SK-N-SH (cell line): ENCODE results near the gene TUBGCP5. TPM values are rescaled to one million over a fixed set of nuclear protein-coding genes. Genes with fewer than 3 reads are reported as not detected.
"Not testable (repeated sequence)": the region's sequence is repeated elsewhere in the genome, so short reads cannot be mapped to it uniquely, and the experiment has no call there.

Source experiments
- CTCF ChIA-PET: fragments of 300-600, 350-600 bp; formaldehyde crosslinking; extraction: SDS; loops from one replicate; lab custom pipeline; 2021; lab: Yijun Ruan, JAX
- POLR2A ChIA-PET: fragments of 350-600 bp; sonication (Branson Sonifier 250); formaldehyde crosslinking; extraction: SDS; loops from one replicate; lab custom pipeline; 2020; ENCODE audit warnings: antibody characterized with exemption, inconsistent platforms; lab: Yijun Ruan, JAX
- DNase-seq: peaks from one replicate; pipeline ENCODE4 v3.0.0; 2012
- H2AFZ ChIP-seq: fragments of 200-600 bp; sonication (generic); 2 replicates; pipeline ENCODE4 v1.8.1; 2016; ENCODE audit warnings: antibody characterized with exemption, mild to moderate bottlenecking, low read depth
- H3F3A ChIP-seq: fragments of 200-600 bp; sonication (generic); replicated peaks from 2 replicates; pipeline ENCODE3; 2016; ENCODE audit warnings: antibody characterized with exemption, mild to moderate bottlenecking; ENCODE audit not compliant: insufficient read depth
- H3K27ac ChIP-seq, 2 experiments: fragments of 200-500 bp in 1 of 2; fragments of 200-600 bp in 1 of 2; sonication (Bioruptor generic) in 1 of 2; sonication (generic), shearing (Covaris generic) in 1 of 2; 2 replicates each; pipeline versions ENCODE4 v1.5.1 to v1.6.1; 2014 to 2016; ENCODE audit warnings: low read depth in 2 of 2, inconsistent platforms in 1 of 2, low read length in 1 of 2, mild to moderate bottlenecking in 1 of 2, mixed read lengths in 1 of 2
- H3K27me3 ChIP-seq: fragments of 200-600 bp; sonication (generic), shearing (Covaris generic); 2 replicates; pipeline ENCODE4 v1.6.1; 2016; ENCODE audit warnings: mixed run types; ENCODE audit not compliant: insufficient read depth
- H3K36me3 ChIP-seq, 2 experiments: fragments of 200-500 bp in 1 of 2; fragments of 200-600 bp in 1 of 2; sonication (Bioruptor generic) in 1 of 2; sonication (generic) in 1 of 2; replicated peaks in 1 of 2; 2 replicates each; pipeline versions ENCODE3 to v1.5.1; 2014 to 2016; ENCODE audit warnings: low read length in 1 of 2, mild to moderate bottlenecking in 1 of 2; ENCODE audit not compliant: insufficient read depth in 2 of 2, control insufficient read depth in 1 of 2
- H3K4me1 ChIP-seq, 2 experiments: fragments of 200-500 bp in 1 of 2; fragments of 200-600 bp in 1 of 2; sonication (Bioruptor generic) in 1 of 2; sonication (generic), shearing (Covaris generic) in 1 of 2; 2 replicates each; pipeline versions ENCODE4 v1.5.1 to v1.6.1; 2014 to 2016; ENCODE audit warnings: low read depth in 1 of 2, low read length in 1 of 2, mixed run types in 1 of 2; ENCODE audit not compliant: insufficient read depth in 2 of 2, control insufficient read depth in 1 of 2
- H3K4me2 ChIP-seq: fragments of 200-600 bp; sonication (generic), shearing (Covaris generic); 2 replicates; pipeline ENCODE4 v1.6.1; 2017; ENCODE audit warnings: mixed run types
- H3K4me3 ChIP-seq, 2 experiments: fragments of 200-500 bp in 1 of 2; fragments of 200-600 bp in 1 of 2; sonication (Bioruptor generic) in 1 of 2; sonication (generic), shearing (Covaris generic) in 1 of 2; 2 replicates each; pipeline versions ENCODE4 v1.5.1 to v1.8.1; 2014 to 2016; ENCODE audit warnings: low read depth in 2 of 2, inconsistent platforms in 1 of 2, low read length in 1 of 2, mild to moderate bottlenecking in 1 of 2, mixed read lengths in 1 of 2, moderate library complexity in 1 of 2
- H3K79me2 ChIP-seq: fragments of 200-600 bp; sonication (generic); 2 replicates; pipeline ENCODE4 v1.8.1; 2017; ENCODE audit warnings: mild to moderate bottlenecking; ENCODE audit not compliant: insufficient read depth
- H3K9ac ChIP-seq: fragments of 200-600 bp; sonication (generic); 2 replicates; pipeline ENCODE4 v1.6.1; 2017; ENCODE audit warnings: mixed run types
- H3K9me2 ChIP-seq: fragments of 200-600 bp; sonication (generic); 2 replicates; pipeline ENCODE4 v1.6.1; 2017; ENCODE audit warnings: mixed run types
- H3K9me3 ChIP-seq: fragments of 200-600 bp; sonication (generic); 2 replicates; pipeline ENCODE4 v1.6.1; 2017; ENCODE audit warnings: mixed run types, mild to moderate bottlenecking, moderate library complexity
- H4K20me1 ChIP-seq: fragments of 200-600 bp; sonication (generic); 2 replicates; pipeline ENCODE4 v1.6.1; 2017; ENCODE audit warnings: mild to moderate bottlenecking, mixed run types; ENCODE audit not compliant: insufficient read depth
- CHD2 ChIP-seq: fragments of 150-350 bp; IDR thresholded peaks from 2 replicates; pipeline ENCODE4 v1.6.1; 2018; ENCODE audit warnings: low read length; ENCODE audit not compliant: partially characterized antibody
- ELF1 ChIP-seq: IDR thresholded peaks from 2 replicates; pipeline ENCODE4 v1.4.0; 2012
- EP300 ChIP-seq, 2 experiments: IDR thresholded peaks; 2 replicates each; pipeline versions ENCODE4 v1.4.0 to v1.6.1; 2012; ENCODE audit warnings: borderline replicate concordance in 1 of 2, low read depth in 1 of 2, low read length in 1 of 2
- EZH2phosphoT487 ChIP-seq: fragments of 200-600 bp; sonication (generic); IDR thresholded peaks from 2 replicates; pipeline ENCODE4 v1.6.1; 2017; ENCODE audit warnings: low read depth, mixed run types, mild to moderate bottlenecking, antibody characterized with exemption, moderate library complexity, borderline replicate concordance
- FOSL2 ChIP-seq: IDR thresholded peaks from 2 replicates; pipeline ENCODE4 v1.4.0; 2012; ENCODE audit warnings: low read depth, mild to moderate bottlenecking, moderate library complexity, borderline replicate concordance
- FOXM1 ChIP-seq: IDR thresholded peaks from 2 replicates; pipeline ENCODE4 v1.4.0; 2012; ENCODE audit warnings: low read depth, mild to moderate bottlenecking
- GABPA ChIP-seq: IDR thresholded peaks from 2 replicates; pipeline ENCODE4 v1.4.0; 2012; ENCODE audit warnings: low read depth, mild to moderate bottlenecking
- JUND ChIP-seq: IDR thresholded peaks from 2 replicates; pipeline ENCODE4 v1.4.0; 2012
- MXI1 ChIP-seq: IDR thresholded peaks from 2 replicates; pipeline ENCODE4 v1.6.1; 2012; ENCODE audit warnings: mild to moderate bottlenecking, low read depth, low read length, improper control_type of control experiment
- NRF1 ChIP-seq: IDR thresholded peaks from 2 replicates; pipeline ENCODE4 v1.6.1; 2012; ENCODE audit warnings: low read depth, mild to moderate bottlenecking, low read length
- POLR2AphosphoS5 ChIP-seq: IDR thresholded peaks from 2 replicates; pipeline ENCODE4 v1.6.1; 2012; ENCODE audit warnings: low read depth, low read length
- SIN3A ChIP-seq: IDR thresholded peaks from 2 replicates; pipeline ENCODE4 v1.6.1; 2012; ENCODE audit warnings: low read depth, mild to moderate bottlenecking, low read length, moderate library complexity, borderline replicate concordance
- TCF12 ChIP-seq: IDR thresholded peaks from 2 replicates; pipeline ENCODE4 v1.4.0; 2012
- YY1 ChIP-seq: IDR thresholded peaks from 2 replicates; pipeline ENCODE4 v1.4.0; 2012; ENCODE audit warnings: low read depth, mild to moderate bottlenecking
- WGBS: methylation state at CpG from one replicate; pipeline ENCODE4 v1.1.6; 2017; ENCODE audit warnings: low lambda C conversion rate; 5-methylcytosine and 5-hydroxymethylcytosine counted together
- polyA plus RNA-seq, 3 experiments: library from polyadenylated mRNA; depleted of rRNA; stranded (reverse); fragments of >200 nt; gene quantifications; 2 replicates each; pipeline ENCODE4 v1.2.3, GENCODE V29; 2012
- TF ChIP-seq, protein P1 (sequence below): IDR thresholded peaks from 2 replicates; pipeline ENCODE4 v1.4.0; 2012; ENCODE audit warnings: low read depth
- TF ChIP-seq, protein P2 (sequence below): IDR thresholded peaks from 2 replicates; pipeline ENCODE4 v1.4.0; 2012; ENCODE audit warnings: low read depth, borderline replicate concordance
- TF ChIP-seq, protein P3 (sequence below): IDR thresholded peaks from 2 replicates; pipeline ENCODE4 v1.4.0; 2012; ENCODE audit warnings: low read depth, borderline replicate concordance

TUBGCP5 gene
- polyA plus RNA-seq, 1 of the 3 experiments (the other 2 are of a cell fraction): 8.7 TPM

DNA sequence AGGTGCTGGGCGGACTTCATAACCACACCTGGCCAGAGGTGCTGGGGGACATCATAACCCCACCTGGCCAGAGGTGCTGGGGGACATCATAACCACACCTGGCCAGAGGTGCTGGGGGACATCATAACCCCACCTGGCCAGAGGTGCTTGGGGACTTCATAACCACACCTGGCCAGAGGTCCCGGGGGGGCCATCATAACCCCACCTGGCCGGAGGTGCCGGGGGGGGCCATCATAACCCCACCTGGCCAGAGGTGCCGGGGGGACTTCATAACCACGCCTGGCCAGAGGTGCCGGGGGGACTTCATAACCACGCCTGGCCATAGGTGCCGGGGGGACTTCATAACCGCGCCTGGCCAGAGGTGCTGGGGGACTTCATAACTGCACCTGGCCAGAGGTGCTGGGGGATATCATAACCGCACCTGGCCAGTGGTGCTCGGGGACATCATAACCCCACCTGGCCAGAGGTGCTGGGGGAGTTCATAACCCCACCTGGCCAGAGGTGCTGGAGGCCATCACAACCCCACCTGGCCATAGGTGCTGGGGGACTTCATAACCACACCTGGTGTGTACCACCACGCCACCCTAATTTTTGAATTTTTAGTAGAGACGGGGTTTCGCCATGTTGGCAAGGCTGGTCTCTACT lies 10.7 kb upstream of the TUBGCP5 start:
- no peaks in the 10 kb centered on the region for H3K9me2 ChIP-seq
- H3K27me3 ChIP-seq: no peaks in the 10 kb centered on the region
- peaks cover 12% of the 10 kb centered on the region for H3F3A ChIP-seq
- no peak for DNase-seq
- no peaks in the 10 kb centered on the region for H3K4me1 ChIP-seq
- no peak overlapping the region for H3K4me2 ChIP-seq
- H3K79me2 ChIP-seq: no peaks in the 10 kb centered on the region
- ChIA-PET POLR2A (no interaction called here), CTCF (no interaction called here)
- no peaks in the 10 kb centered on the region for H3K36me3 ChIP-seq
- WGBS: 54% methylated on average over 7 of the region's 16 CpGs
- no peaks in the 10 kb centered on the region for H4K20me1 ChIP-seq
- no peak overlapping the region for H3K4me3 ChIP-seq
- H3K9me3 ChIP-seq: no peaks in the 10 kb centered on the region
- no peak overlapping the region for H2AFZ ChIP-seq
- TF ChIP-seq EZH2phosphoT487: no peak
- no peak for TF ChIP-seq FOSL2
- no peak for TF ChIP-seq GABPA
- no peak for TF ChIP-seq JUND
- no peak for TF ChIP-seq ELF1
- TF ChIP-seq NRF1: no peak
- TF ChIP-seq POLR2AphosphoS5: no peak
- TF ChIP-seq FOXM1: no peak
- TF ChIP-seq YY1: no peak
- TF ChIP-seq SIN3A: no peak
- no peak for TF ChIP-seq CHD2
- TF ChIP-seq MXI1: no peak
- TF ChIP-seq, protein P1, sequence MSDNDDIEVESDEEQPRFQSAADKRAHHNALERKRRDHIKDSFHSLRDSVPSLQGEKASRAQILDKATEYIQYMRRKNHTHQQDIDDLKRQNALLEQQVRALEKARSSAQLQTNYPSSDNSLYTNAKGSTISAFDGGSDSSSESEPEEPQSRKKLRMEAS: no peak
- TF ChIP-seq, protein P2, sequence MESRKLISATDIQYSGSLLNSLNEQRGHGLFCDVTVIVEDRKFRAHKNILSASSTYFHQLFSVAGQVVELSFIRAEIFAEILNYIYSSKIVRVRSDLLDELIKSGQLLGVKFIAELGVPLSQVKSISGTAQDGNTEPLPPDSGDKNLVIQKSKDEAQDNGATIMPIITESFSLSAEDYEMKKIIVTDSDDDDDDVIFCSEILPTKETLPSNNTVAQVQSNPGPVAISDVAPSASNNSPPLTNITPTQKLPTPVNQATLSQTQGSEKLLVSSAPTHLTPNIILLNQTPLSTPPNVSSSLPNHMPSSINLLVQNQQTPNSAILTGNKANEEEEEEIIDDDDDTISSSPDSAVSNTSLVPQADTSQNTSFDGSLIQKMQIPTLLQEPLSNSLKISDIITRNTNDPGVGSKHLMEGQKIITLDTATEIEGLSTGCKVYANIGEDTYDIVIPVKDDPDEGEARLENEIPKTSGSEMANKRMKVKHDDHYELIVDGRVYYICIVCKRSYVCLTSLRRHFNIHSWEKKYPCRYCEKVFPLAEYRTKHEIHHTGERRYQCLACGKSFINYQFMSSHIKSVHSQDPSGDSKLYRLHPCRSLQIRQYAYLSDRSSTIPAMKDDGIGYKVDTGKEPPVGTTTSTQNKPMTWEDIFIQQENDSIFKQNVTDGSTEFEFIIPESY: no peak
- TF ChIP-seq TCF12: no peak
- TF ChIP-seq, protein P3, sequence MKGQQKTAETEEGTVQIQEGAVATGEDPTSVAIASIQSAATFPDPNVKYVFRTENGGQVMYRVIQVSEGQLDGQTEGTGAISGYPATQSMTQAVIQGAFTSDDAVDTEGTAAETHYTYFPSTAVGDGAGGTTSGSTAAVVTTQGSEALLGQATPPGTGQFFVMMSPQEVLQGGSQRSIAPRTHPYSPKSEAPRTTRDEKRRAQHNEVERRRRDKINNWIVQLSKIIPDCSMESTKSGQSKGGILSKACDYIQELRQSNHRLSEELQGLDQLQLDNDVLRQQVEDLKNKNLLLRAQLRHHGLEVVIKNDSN: no peak
- no peak for TF ChIP-seq EP300 (IDR thresholded peaks at IDR 0.05; ENCODE audit: borderline replicate concordance in 1 of 2, low read depth in 1 of 2, low read length in 1 of 2)
- no peak overlapping the region for H3K27ac ChIP-seq
- no peak overlapping the region for H3K9ac ChIP-seq

DNA sequence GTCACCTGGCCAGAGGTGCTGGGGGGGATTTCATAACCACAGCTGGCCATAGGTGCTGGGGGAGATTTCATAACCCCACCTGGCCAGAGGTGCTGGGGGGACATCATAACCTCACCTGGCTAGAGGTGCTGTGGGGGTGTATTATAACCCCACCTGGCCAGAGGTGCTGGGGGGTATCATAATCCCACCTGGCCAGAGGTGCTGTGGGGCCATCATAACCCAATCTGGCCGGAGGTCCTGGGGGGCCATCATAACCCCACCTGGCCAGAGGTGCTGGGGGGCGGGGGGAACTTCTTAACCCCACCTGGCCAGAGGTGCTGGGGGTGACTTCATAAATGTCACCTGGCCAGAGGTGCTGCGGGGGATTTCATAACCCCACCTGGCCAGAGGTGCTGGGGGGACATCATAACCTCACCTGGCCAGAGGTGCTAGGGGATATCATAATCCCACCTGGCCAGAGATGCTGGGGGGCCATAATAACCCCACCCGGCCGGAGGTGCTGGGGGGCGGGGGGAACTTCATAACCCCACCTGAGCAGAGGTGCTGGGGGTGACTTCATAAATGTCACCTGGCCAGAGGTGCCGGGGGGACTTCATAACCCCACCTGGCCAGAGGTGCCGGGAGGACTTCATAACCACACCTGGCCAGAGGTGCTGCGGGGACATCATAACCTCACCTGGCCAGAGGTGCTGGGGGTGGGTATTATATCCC lies 9.4 kb upstream of the TUBGCP5 start:
- H4K20me1 ChIP-seq, POLR2A ChIA-PET, DNase-seq, H3K79me2 ChIP-seq, H3K4me2 ChIP-seq, H3K9me2 ChIP-seq, H3K4me1 ChIP-seq, H3K4me3 ChIP-seq, CTCF ChIA-PET, H3K36me3 ChIP-seq, H3K27ac ChIP-seq, H2AFZ ChIP-seq, H3K27me3 ChIP-seq, H3K9ac ChIP-seq, H3K9me3 ChIP-seq: not testable (repeated sequence)
- 88% methylated on average over 3 of the region's 9 CpGs for WGBS
- peaks cover 12% of the 10 kb centered on the region for H3F3A ChIP-seq

DNA sequence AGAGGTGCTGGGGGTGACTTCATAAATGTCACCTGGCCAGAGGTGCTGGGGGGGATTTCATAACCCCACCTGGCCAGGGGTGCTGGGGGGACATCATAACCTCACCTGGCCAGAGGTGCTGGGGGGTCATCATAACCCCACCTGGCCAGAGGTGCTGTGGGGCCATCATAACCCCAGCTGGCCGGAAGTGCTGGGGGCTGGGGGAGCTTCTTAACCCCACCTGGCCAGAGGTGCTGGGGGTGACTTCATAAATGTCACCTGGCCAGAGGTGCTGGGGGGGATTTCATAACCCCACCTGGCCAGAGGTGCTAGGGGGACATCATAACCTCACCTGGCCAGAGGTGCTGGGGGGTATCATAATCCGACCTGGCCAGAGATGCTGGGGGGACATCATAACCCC lies 4.6 kb upstream of the TUBGCP5 start:
- CTCF ChIA-PET, H3K4me1 ChIP-seq, POLR2A ChIA-PET, H3K9me3 ChIP-seq, H3F3A ChIP-seq, H3K4me3 ChIP-seq, H3K27me3 ChIP-seq, H3K27ac ChIP-seq, DNase-seq, H3K9me2 ChIP-seq, H3K79me2 ChIP-seq, H3K4me2 ChIP-seq, H2AFZ ChIP-seq, H4K20me1 ChIP-seq, H3K36me3 ChIP-seq, H3K9ac ChIP-seq: not testable (repeated sequence)
- 44% methylated on average over 1 of the region's 2 CpGs for WGBS
